Measurements from ENCODE around the gene SFTPA2.
"Not testable (repeated sequence)": the region's sequence is repeated elsewhere in the genome, so short reads cannot be mapped to it uniquely, and the experiment has no call there.

The SFTPA2 gene

GRCh38 chr10:79511891-79512583 lies 48.2 kb downstream of the SFTPA2 start, which contains the start of gene EIF5AL1:
EIF5AL1 (plus strand) TSS chr10:79512533; CDS start chr10:79512650, 117 bp downstream.
- not testable (repeated sequence) for DNase-seq

GRCh38 chr10:79509934-79510508 lies 50.2 kb downstream of the SFTPA2 start:
- DNase-seq = not testable (repeated sequence)

GRCh38 chr10:79509306-79509933 lies 50.8 kb downstream of the SFTPA2 start:
- DNase-seq = not testable (repeated sequence)

GRCh38 chr10:79508245-79508644 lies 52.0 kb downstream of the SFTPA2 start:
- not testable (repeated sequence) for DNase-seq

- no peak for DNase-seq
Observed at GRCh38 chr10:79507440-79508167, 52.6 kb downstream of the SFTPA2 start.

All from amygdala (tissue), 56 donors.